K562 (cell line): ENCODE measurements around the gene TYSND1.

Experiments used
- ARNT ChIP-seq, 2 experiments: fragments of 450-650 bp; IDR thresholded peaks; 2 replicates each; pipeline ENCODE4 v1.6.1; 2016; ENCODE audit warnings: mild to moderate bottlenecking in 1 of 2
- BHLHE40 ChIP-seq: IDR thresholded peaks from 2 replicates; pipeline ENCODE4 v1.6.1; 2011; ENCODE audit warnings: low read length, improper control_type of control experiment
- CBX8 ChIP-seq: fragments of 200-600 bp; sonication (generic); IDR thresholded peaks from 2 replicates; pipeline ENCODE4 v1.6.1; 2012; ENCODE audit warnings: borderline replicate concordance, mixed run types, low read depth, mild to moderate bottlenecking, moderate library complexity, mixed read lengths, low read length, control low read depth, inconsistent platforms; ENCODE audit not compliant: poor library complexity, severe bottlenecking; ENCODE audit errors: extremely low read depth
- CTCF ChIP-seq, 3 experiments: IDR thresholded peaks in 2 of 3; conservative IDR thresholded peaks in 1 of 3; 2 replicates each; pipeline ENCODE4 v1.5.1; 2011 to 2012; ENCODE audit warnings: low read length in 3 of 3, mild to moderate bottlenecking in 3 of 3, control low read depth in 2 of 3, improper control_type of control experiment in 1 of 3, inconsistent platforms in 1 of 3, low read depth in 1 of 3, mixed read lengths in 1 of 3, moderate library complexity in 1 of 3; ENCODE audit not compliant: insufficient read depth in 2 of 3
- LEF1 ChIP-seq: fragments of 450-650 bp; IDR thresholded peaks from 2 replicates; pipeline ENCODE4 v1.6.1; 2016; ENCODE audit warnings: mild to moderate bottlenecking
- ZFP1 ChIP-seq: fragments of 450-650 bp; formaldehyde crosslinking; IDR thresholded peaks from 2 replicates; pipeline ENCODE4 v1.4.0; 2020; ENCODE audit warnings: mild to moderate bottlenecking, mixed read lengths

- no peak for TF ChIP-seq BHLHE40
- TF ChIP-seq CTCF (IDR thresholded peaks at IDR 0.05 in 2 of 3, conservative IDR thresholded peaks at IDR 0.05 in 1 of 3; ENCODE audit: insufficient read depth in 2 of 3, low read depth in 1 of 3, low read length in 3 of 3) = no peak
- TF ChIP-seq ZFP1 = no peak
- peak; percentile 95 for TF ChIP-seq CBX8
- no peak for TF ChIP-seq LEF1
- TF ChIP-seq ARNT (IDR thresholded peaks at IDR 0.05) = no peak
These were observed 58.2 kb downstream of the TYSND1 start for GRCh38 chr10:70088308-70088698.
